ENCODE results near the gene AUTS2. TPM values are rescaled to one million over a fixed set of nuclear protein-coding genes. Genes with fewer than 3 reads are reported as not detected.

The AUTS2 gene
- total RNA-seq, 1 experiment from 2014 or later = 4.6 TPM

- DNase-seq (ENCODE audit: low read depth) = no peak
Observed at GRCh38 chr7:70660819-70661191, 1062.5 kb downstream of the AUTS2 start.

GRCh38 chr7:70663680-70664079, 1065.4 kb downstream of the AUTS2 start:
- no peak for DNase-seq (ENCODE audit: low read depth)

- DNase-seq (ENCODE audit: low read depth) = no peak
Observed at GRCh38 chr7:70665997-70666396, 1067.7 kb downstream of the AUTS2 start.

DNA sequence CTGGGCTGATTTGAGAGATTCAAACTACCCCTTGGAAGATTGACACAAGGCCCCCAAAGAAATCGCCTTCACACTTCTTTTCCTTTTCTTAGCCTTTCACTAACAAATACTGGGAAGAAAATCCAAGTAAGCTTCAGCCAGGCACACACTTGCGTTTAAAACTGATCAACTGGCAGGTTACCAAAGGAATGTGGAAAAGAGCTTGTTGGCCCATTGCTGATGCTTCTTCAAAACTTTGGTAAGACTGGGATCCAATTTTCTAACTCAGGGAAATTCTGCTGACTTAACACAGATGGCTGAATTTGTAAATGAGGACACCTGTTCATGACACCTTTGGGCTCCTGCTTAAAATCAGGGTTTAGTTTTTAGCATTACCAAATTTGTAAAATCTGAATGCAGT, 1069.1 kb downstream of the AUTS2 start:
- DNase-seq (ENCODE audit: low read depth) = no peak

GRCh38 chr7:70668606-70669358, 1070.5 kb downstream of the AUTS2 start:
- no peak for DNase-seq (ENCODE audit: low read depth)

GRCh38 chr7:70669854-70670253, 1071.6 kb downstream of the AUTS2 start:
- no peak for DNase-seq (ENCODE audit: low read depth)

DNA sequence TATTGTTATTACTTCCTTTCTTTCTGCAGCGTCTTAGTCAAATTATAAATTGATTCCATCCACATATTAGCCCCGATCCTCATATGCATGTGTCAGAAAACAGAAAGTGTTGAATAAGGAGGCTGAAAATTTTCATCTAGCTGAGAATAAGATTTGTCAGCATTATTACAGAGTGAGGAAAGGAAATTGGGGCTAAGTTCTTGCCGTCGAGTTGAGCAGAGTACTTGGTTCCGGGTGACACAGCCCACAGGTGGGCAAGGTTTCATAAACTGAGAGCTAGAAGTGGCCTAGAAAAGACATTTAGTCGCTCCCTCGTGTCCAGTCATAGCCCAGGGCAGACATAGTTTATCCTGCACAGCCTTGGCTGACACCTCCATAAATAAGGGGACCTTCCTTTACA, 1072.0 kb downstream of the AUTS2 start:
- DNase-seq (ENCODE audit: low read depth) = no peak

DNA sequence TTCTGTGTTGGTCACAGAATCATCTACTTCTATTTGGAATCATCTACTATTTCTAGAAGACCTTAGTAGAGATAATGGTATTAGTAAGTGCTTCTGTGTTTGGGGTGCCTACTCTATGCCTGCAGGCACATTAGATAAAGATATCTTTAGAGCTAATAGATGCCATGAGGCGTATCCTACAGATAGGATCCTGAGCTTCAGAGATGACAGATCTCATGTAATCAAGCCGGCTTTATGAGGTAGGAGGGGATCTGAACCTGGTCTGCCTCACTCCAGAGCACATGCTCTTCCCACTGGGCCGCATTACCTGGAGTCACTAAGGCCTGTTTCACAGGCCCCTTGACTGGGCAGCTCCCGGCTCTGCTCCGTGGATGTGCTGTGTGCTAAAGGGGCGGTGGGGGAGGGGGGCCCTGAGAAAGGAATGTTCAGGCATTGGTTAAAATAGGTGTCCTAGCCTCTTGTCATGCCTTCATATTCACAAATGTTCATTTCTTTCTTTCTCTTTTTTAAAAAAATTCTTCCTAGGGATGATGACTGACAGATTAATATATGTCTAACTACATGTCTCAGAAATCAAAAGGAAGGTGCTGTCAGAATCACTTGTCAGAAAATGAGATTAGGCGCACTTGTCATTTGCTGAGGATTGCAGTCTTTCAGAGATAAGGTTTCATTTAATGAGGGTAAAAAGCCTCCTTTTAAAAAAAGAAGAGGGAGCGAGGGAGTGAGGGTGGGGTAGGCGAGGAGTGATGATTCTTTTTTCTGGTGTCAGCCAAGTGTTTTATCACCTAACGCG, 1075.7 kb downstream of the AUTS2 start:
- DNase-seq (ENCODE audit: low read depth) = no peak

DNA sequence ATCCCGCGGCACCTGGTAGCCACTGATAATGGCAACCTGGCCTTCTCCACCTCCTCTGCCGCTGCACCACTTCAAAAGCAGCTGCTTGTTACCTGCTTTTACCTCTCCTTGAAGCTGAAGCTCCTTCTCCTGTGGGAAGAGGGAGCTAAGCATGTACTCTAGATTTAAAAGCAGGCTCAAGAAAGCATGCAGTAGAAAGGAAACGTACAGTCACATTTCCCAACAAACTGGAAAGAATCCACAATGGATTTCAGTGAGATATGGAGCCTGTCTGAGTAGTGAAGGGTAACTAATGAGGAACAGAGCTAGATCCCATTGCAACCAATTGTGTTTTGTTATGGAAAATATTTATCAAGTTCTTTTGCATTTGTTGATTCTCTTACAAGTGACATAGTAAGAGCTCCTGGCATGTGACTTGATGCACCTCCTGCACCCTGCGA, 1076.3 kb downstream of the AUTS2 start:
- no peak for DNase-seq (ENCODE audit: low read depth)

DNA sequence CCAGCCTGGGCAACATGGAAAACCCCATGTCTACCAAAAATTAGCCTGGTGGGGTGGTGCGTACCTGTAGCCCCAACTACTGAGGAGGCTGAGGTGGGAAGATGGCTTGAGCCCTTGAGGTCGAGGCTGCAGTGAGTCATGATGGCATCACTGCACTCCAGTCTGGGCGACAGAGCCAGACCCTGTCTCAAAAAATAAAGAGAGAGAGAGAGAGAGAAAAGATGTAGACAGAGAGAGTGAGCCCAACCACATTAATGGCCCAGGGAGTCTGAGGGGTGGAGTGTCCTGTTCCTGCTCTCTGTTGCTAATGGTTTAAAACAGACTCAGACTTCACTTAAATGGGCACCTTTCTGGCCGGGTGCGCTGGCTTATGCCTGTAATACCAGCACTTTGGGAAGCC, 1078.0 kb downstream of the AUTS2 start:
- peak; percentile 54 for DNase-seq (ENCODE audit: low read depth)

DNA sequence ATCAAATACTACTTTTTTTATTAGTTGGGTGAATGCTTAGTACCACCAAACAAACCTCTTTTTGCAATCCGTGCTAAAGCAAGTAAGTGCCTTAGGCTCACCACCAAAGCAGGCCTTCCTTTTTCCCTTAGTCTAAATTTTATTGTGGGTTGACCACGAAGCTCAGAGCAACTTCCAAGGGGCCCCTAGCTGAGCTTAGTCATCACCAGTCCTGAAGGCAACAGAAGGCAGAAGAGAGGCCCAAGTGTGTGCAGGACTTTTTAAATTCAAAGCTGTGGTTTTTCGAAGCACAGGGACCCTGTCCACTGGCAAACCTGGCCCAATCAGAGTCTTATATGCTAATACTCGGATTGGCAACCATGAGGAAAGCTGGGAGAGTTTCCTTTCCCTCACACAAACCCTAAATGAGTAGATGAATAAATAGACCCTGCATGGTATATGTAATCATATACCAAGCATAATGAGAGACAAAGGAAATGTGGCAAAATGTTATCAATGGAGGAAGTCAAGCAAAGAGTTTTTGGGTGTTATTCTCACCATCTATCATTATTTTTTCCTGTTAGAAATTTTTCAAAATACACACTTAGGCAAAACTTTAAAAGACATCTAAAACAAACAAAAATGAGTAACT, 1080.5 kb downstream of the AUTS2 start:
- peak; percentile 90 for DNase-seq (ENCODE audit: low read depth)

GRCh38 chr7:70679661-70680060, 1081.4 kb downstream of the AUTS2 start:
- no peak for DNase-seq (ENCODE audit: low read depth)

DNA sequence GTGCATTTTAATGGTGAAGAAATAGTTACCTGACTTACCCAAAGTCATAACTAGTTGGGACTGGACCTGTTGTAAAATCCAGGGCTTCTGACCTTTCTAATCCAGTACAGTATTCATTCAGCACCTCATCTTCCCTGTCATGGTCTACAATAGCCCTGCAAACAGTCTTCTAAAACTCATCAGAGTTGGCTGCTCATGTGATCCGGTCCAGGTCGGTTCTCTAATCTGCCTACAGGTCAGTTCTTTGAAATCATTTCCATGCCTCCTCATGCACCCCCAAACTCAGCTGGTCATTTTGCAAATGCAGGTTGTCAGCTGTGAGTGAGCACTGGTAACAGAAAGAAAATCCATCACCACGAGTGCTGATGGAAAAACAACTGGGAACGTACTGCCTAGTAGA, 1082.0 kb downstream of the AUTS2 start:
- DNase-seq (ENCODE audit: low read depth) = no peak

DNA sequence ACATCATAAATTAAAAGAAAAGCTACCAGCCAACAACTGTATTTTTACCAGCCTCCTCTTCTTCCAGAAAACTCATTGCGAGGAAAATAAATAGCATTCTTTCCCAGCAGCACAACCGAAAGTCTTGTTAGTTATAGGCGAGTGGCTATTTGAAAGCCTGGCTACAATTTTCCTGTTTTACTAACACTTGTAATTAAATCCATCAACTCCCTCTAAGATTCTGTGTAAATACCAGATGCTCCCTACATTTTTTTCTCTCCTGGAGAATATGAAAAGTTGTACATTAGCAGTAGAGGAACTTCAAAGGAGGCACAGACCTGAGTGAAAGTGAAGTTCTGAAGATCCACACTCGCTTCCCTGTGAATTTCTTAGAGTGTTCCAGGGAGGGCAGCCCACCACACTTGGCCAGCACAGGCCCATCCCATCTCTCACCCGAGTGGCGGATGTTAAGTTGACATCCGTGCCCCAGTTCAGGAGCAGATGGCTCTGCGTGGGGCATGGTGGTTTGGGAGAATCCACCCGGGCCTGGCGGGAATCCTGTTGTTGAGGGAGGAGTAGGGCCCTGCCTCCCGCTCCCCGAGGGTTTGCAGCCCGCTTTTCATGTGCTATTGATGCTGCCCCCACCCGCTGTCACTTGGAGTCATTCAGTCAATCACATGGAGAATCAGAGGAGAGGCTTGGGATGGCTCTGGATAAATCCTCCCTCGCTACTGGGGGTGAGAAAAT, 1082.6 kb downstream of the AUTS2 start:
- DNase-seq (ENCODE audit: low read depth) = no peak

DNA sequence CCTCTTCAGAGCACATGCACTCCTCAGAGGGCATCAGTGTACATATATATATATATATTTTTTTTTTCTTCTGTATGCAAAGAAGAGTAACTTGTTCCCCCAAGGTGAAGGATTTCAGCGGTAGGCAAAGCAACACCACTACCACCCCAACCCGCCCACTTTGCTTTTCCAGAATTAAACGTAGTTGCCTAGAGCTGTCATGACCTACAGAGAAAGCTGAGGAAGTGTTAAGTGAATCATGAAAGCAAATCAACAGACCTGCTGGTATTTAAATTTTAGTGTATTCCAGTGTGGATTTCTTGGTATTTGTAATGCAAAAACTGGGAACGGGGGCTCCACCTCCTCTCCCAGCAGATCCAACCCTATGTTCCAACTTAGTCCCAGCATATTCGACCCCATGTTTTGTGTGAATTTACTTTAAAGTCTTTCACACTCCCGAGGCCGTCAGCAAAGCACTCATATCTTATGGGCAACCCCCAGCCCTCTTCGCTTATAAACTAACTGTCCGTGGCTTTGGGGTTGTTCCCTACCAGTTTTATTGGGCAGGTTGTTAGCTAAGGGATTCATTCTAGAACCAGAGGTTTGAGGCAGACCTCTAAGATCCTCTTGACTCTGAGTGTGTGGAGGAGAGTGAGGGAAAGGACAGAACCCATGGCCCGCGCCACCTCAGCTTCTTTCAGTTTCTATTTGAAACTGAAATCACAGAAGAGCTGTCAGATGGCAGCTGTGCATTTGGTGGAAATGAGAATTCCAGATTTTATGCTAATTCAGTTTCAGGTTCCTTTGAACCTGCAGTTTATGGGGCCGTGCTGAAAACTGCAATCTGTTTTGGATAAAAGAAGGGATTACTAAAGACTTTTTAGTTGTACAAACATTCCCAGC, 1083.4 kb downstream of the AUTS2 start:
- peak; percentile 34 for DNase-seq (ENCODE audit: low read depth)

DNA sequence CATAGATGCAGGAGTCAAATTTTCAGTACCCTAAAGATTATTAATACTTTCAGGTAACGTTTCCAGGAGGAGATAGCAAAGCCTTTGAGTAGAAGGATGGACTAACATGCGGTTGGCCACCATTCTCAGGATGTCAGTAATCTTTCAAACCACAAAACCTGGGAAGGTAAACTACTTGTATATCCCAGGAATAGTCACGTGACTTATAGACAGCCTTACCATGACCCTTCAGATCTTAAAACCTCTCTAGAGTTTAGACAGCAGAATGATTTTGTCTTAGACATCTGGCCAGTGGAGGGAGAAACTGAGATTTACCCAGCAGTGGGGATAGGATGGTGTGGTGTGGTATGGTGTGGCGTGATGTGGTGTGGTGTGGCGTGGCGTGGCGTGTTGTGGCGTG, 1085.9 kb downstream of the AUTS2 start:
- no peak for DNase-seq (ENCODE audit: low read depth)

- DNase-seq (ENCODE audit: low read depth) = peak; percentile 44
Observed at GRCh38 chr7:70693321-70693685, 1095.0 kb downstream of the AUTS2 start.

- peak; percentile 44 for DNase-seq (ENCODE audit: low read depth)
Observed at GRCh38 chr7:70693686-70694433, 1095.6 kb downstream of the AUTS2 start.

- DNase-seq (ENCODE audit: low read depth) = peak; percentile 10
Observed at GRCh38 chr7:70694434-70694970, 1096.2 kb downstream of the AUTS2 start.

Data from HT1080 (cell line).